ENCODE results near the gene STARD3. TPM values are rescaled to one million over a fixed set of nuclear protein-coding genes. Genes with fewer than 3 reads are reported as not detected.

Gene STARD3
- total and polyA plus RNA-seq, 2 of the 13 experiments (the other 11 are each of a cell fraction or from before 2014, with no cell fraction given), result 34.6 to 100 TPM

DNA sequence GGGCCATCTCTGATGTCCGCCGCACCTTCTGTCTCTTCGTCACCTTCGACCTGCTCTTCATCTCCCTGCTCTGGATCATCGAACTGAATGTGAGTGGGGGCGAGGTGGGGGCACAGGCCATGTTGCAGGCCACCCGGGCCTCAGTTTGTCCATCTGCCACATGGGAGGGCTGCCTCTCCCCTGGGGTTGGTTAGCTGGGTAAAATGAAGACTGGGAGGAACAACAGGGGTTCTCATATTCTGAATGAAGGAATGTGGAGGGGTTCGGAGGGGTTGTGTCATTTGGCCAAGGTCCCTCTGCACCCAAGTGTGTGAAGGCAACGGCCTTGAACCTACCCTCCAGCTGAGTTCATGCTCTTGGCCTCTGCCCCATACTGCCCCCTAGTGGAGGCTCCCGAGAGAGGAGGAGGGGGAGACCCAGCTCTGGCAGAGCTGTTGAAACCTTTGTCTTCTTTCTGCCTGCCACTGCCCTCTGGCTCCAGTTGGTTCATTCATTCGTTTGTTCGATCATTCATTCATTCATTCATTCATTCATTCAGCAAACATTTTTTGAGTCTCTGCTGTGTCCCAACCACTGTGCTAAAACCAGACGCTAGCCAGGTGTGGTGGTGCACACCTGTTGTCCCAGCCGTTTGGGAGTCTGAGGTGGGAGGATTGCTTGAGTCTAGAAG is 16.9 kb downstream of the STARD3 start (continued):
- TF ChIP-seq, protein P1, sequence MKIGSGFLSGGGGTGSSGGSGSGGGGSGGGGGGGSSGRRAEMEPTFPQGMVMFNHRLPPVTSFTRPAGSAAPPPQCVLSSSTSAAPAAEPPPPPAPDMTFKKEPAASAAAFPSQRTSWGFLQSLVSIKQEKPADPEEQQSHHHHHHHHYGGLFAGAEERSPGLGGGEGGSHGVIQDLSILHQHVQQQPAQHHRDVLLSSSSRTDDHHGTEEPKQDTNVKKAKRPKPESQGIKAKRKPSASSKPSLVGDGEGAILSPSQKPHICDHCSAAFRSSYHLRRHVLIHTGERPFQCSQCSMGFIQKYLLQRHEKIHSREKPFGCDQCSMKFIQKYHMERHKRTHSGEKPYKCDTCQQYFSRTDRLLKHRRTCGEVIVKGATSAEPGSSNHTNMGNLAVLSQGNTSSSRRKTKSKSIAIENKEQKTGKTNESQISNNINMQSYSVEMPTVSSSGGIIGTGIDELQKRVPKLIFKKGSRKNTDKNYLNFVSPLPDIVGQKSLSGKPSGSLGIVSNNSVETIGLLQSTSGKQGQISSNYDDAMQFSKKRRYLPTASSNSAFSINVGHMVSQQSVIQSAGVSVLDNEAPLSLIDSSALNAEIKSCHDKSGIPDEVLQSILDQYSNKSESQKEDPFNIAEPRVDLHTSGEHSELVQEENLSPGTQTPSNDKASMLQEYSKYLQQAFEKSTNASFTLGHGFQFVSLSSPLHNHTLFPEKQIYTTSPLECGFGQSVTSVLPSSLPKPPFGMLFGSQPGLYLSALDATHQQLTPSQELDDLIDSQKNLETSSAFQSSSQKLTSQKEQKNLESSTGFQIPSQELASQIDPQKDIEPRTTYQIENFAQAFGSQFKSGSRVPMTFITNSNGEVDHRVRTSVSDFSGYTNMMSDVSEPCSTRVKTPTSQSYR (CRISPR knock-in tag; IDR thresholded peaks at IDR 0.05; ENCODE audit: borderline replicate concordance), result 0 out of 2 replicates have a peak, but pooled peaks have one; percentile 46
- TF ChIP-seq ESRRA (CRISPR knock-in tag; IDR thresholded peaks at IDR 0.05; ENCODE audit: low read depth) (0 out of 2 replicates have a peak, but pooled peaks have one; percentile 65), U2AF2 (IDR thresholded peaks at IDR 0.05; ENCODE audit: low read depth, low read length) (no peak), ZNF225 (CRISPR knock-in tag; IDR thresholded peaks at IDR 0.05) (no peak), KMT2B (CRISPR knock-in tag; IDR thresholded peaks at IDR 0.05) (no peak), NKX3-1 (CRISPR knock-in tag; IDR thresholded peaks at IDR 0.05) (no peak), ZNF766 (CRISPR knock-in tag; IDR thresholded peaks at IDR 0.05; ENCODE audit: borderline replicate concordance) (no peak), HOXD1 (CRISPR knock-in tag; IDR thresholded peaks at IDR 0.05) (no peak), SMYD3 (CRISPR knock-in tag; IDR thresholded peaks at IDR 0.05) (no peak)
- TF ChIP-seq, protein P2, sequence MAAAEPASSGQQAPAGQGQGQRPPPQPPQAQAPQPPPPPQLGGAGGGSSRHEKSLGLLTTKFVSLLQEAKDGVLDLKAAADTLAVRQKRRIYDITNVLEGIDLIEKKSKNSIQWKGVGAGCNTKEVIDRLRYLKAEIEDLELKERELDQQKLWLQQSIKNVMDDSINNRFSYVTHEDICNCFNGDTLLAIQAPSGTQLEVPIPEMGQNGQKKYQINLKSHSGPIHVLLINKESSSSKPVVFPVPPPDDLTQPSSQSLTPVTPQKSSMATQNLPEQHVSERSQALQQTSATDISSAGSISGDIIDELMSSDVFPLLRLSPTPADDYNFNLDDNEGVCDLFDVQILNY (CRISPR knock-in tag; conservative IDR thresholded peaks at IDR 0.05), result no peak
- TF ChIP-seq, protein P3, sequence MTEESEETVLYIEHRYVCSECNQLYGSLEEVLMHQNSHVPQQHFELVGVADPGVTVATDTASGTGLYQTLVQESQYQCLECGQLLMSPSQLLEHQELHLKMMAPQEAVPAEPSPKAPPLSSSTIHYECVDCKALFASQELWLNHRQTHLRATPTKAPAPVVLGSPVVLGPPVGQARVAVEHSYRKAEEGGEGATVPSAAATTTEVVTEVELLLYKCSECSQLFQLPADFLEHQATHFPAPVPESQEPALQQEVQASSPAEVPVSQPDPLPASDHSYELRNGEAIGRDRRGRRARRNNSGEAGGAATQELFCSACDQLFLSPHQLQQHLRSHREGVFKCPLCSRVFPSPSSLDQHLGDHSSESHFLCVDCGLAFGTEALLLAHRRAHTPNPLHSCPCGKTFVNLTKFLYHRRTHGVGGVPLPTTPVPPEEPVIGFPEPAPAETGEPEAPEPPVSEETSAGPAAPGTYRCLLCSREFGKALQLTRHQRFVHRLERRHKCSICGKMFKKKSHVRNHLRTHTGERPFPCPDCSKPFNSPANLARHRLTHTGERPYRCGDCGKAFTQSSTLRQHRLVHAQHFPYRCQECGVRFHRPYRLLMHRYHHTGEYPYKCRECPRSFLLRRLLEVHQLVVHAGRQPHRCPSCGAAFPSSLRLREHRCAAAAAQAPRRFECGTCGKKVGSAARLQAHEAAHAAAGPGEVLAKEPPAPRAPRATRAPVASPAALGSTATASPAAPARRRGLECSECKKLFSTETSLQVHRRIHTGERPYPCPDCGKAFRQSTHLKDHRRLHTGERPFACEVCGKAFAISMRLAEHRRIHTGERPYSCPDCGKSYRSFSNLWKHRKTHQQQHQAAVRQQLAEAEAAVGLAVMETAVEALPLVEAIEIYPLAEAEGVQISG (CRISPR knock-in tag; IDR thresholded peaks at IDR 0.05), result peak; percentile 54
- TF ChIP-seq, protein P4, sequence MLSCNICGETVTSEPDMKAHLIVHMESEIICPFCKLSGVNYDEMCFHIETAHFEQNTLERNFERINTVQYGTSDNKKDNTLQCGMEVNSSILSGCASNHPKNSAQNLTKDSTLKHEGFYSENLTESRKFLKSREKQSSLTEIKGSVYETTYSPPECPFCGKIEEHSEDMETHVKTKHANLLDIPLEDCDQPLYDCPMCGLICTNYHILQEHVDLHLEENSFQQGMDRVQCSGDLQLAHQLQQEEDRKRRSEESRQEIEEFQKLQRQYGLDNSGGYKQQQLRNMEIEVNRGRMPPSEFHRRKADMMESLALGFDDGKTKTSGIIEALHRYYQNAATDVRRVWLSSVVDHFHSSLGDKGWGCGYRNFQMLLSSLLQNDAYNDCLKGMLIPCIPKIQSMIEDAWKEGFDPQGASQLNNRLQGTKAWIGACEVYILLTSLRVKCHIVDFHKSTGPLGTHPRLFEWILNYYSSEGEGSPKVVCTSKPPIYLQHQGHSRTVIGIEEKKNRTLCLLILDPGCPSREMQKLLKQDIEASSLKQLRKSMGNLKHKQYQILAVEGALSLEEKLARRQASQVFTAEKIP (CRISPR knock-in tag; IDR thresholded peaks at IDR 0.05; ENCODE audit: borderline replicate concordance), result no peak
- TF ChIP-seq, protein P5, sequence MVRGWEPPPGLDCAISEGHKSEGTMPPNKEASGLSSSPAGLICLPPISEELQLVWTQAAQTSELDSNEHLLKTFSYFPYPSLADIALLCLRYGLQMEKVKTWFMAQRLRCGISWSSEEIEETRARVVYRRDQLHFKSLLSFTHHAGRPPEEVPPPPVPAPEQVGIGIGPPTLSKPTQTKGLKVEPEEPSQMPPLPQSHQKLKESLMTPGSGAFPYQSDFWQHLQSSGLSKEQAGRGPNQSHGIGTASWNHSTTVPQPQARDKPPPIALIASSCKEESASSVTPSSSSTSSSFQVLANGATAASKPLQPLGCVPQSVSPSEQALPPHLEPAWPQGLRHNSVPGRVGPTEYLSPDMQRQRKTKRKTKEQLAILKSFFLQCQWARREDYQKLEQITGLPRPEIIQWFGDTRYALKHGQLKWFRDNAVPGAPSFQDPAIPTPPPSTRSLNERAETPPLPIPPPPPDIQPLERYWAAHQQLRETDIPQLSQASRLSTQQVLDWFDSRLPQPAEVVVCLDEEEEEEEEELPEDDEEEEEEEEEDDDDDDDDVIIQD (CRISPR knock-in tag; IDR thresholded peaks at IDR 0.05; ENCODE audit: low read depth), result peak; percentile 67; the same call in 1 of the 2 replicates
- TF ChIP-seq, protein P6, sequence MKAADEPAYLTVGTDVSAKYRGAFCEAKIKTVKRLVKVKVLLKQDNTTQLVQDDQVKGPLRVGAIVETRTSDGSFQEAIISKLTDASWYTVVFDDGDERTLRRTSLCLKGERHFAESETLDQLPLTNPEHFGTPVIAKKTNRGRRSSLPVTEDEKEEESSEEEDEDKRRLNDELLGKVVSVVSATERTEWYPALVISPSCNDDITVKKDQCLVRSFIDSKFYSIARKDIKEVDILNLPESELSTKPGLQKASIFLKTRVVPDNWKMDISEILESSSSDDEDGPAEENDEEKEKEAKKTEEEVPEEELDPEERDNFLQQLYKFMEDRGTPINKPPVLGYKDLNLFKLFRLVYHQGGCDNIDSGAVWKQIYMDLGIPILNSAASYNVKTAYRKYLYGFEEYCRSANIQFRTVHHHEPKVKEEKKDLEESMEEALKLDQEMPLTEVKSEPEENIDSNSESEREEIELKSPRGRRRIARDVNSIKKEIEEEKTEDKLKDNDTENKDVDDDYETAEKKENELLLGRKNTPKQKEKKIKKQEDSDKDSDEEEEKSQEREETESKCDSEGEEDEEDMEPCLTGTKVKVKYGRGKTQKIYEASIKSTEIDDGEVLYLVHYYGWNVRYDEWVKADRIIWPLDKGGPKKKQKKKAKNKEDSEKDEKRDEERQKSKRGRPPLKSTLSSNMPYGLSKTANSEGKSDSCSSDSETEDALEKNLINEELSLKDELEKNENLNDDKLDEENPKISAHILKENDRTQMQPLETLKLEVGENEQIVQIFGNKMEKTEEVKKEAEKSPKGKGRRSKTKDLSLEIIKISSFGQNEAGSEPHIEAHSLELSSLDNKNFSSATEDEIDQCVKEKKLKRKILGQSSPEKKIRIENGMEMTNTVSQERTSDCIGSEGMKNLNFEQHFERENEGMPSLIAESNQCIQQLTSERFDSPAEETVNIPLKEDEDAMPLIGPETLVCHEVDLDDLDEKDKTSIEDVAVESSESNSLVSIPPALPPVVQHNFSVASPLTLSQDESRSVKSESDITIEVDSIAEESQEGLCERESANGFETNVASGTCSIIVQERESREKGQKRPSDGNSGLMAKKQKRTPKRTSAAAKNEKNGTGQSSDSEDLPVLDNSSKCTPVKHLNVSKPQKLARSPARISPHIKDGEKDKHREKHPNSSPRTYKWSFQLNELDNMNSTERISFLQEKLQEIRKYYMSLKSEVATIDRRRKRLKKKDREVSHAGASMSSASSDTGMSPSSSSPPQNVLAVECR (CRISPR knock-in tag; IDR thresholded peaks at IDR 0.05; ENCODE audit: borderline replicate concordance), result no peak; the same call in 1 of the 2 replicates

All from HepG2 (cell line).